SU-DHL-6 (cell line): ENCODE measurements around the gene SPRY1.

Experiments
- CTCF ChIP-seq: fragments of 200-600 bp; sonication (generic); IDR thresholded peaks from one replicate; pipeline ENCODE4 v1.5.1; 2017; ENCODE audit warnings: antibody characterized with exemption, mild to moderate bottlenecking, low read length, moderate library complexity; ENCODE audit not compliant: insufficient read depth, poor library complexity, severe bottlenecking
- EZH2phosphoT487 ChIP-seq: fragments of 200-600 bp; sonication (generic), shearing (Covaris generic); conservative IDR thresholded peaks from 2 replicates; pipeline ENCODE4 v1.6.1; 2018; ENCODE audit warnings: mild to moderate bottlenecking, antibody characterized with exemption, low read length, moderate library complexity, mixed read lengths

GRCh38 chr4:123348946-123349345 lies 47.6 kb upstream of the SPRY1 start:
- no peak for TF ChIP-seq CTCF
- TF ChIP-seq EZH2phosphoT487, result no peak
